Endothelial cell of umbilical vein (primary cell): ENCODE measurements around the gene ZNHIT3. TPM values are rescaled to one million over a fixed set of nuclear protein-coding genes. Genes with fewer than 3 reads are reported as not detected.

Experiments
- BruUV-seq: library from RNA; stranded (reverse); fragments of 400-500 nt; replicated peaks from 2 replicates; lab custom pipeline; 2021; lab: Mats Ljungman, UMichigan
- CTCF ChIA-PET: fragments of 300-600, 350-600 bp; sonication (Branson Sonifier 250); formaldehyde crosslinking; loops from one replicate; lab custom pipeline; 2021; ENCODE audit warnings: antibody characterized with exemption, inconsistent platforms; lab: Charles Lee
- POLR2A ChIA-PET: fragments of 300-600, 350-600 bp; sonication (Branson Sonifier 250); formaldehyde crosslinking; loops from one replicate; lab custom pipeline; 2021; ENCODE audit warnings: antibody characterized with exemption, inconsistent platforms; lab: Charles Lee
- DNase-seq: peaks from one replicate; pipeline ENCODE4 v3.0.0-alpha.2; 2011; ENCODE audit warnings: low read depth, low spot score
- FAIRE-seq: peaks from 2 replicates; lab custom pipeline; 2011; peaks lifted over from hg19 to GRCh38; lab: Jason Lieb, UNC
- H2AFZ ChIP-seq: 2 replicates; pipeline ENCODE4 v1.6.0; 2012; ENCODE audit warnings: low read depth, low read length, control low read depth, inconsistent platforms
- H3K27ac ChIP-seq: 2 replicates; pipeline ENCODE4 v1.5.1; 2011; ENCODE audit warnings: low read depth, mild to moderate bottlenecking, control low read depth, low read length, moderate library complexity; ENCODE audit not compliant: insufficient read depth
- H3K27me3 ChIP-seq, 2 experiments: 2 replicates each; pipeline versions ENCODE4 v1.6.0 to v1.6.1; 2011; ENCODE audit warnings: low read length in 2 of 2, mixed read lengths in 1 of 2; ENCODE audit not compliant: control insufficient read depth in 2 of 2, insufficient read depth in 2 of 2
- H3K36me3 ChIP-seq, 2 experiments: 2 replicates in 1 of 2; 3 replicates in 1 of 2; pipeline ENCODE4 v1.5.1; 2011; ENCODE audit warnings: low read length in 2 of 2, mild to moderate bottlenecking in 1 of 2, moderate library complexity in 1 of 2; ENCODE audit not compliant: control insufficient read depth in 2 of 2, insufficient read depth in 2 of 2; ENCODE audit errors: extremely low read depth in 1 of 2
- H3K4me1 ChIP-seq: 3 replicates; pipeline ENCODE4 v1.5.1; 2011; ENCODE audit warnings: mild to moderate bottlenecking, low read length; ENCODE audit not compliant: control insufficient read depth, insufficient read depth; ENCODE audit errors: extremely low read depth
- H3K4me2 ChIP-seq: 2 replicates; pipeline ENCODE4 v1.6.1; 2011; ENCODE audit warnings: low read length, control low read depth, mixed read lengths; ENCODE audit not compliant: insufficient read depth
- H3K4me3 ChIP-seq, 3 experiments: fragments of 200-600 bp in 1 of 3; sonication (generic), shearing (Covaris generic) in 1 of 3; replicated peaks in 1 of 3; 2 replicates each; pipeline ENCODE4 v1.5.1; 2011 to 2016; ENCODE audit warnings: control low read depth in 3 of 3, low read length in 3 of 3, mild to moderate bottlenecking in 2 of 3, inconsistent platforms in 1 of 3, low read depth in 1 of 3, moderate library complexity in 1 of 3; ENCODE audit not compliant: insufficient read depth in 1 of 3
- H3K79me2 ChIP-seq: 2 replicates; pipeline ENCODE4 v1.6.0; 2012; ENCODE audit warnings: low read length, inconsistent platforms; ENCODE audit not compliant: control insufficient read depth, insufficient read depth
- H3K9ac ChIP-seq: replicated peaks from 2 replicates; pipeline ENCODE3; 2011; ENCODE audit warnings: low read length, control low read depth; ENCODE audit not compliant: insufficient read depth; ENCODE audit errors: extremely low read depth
- H3K9me1 ChIP-seq: replicated peaks from 3 replicates; pipeline ENCODE4 v1.6.0; 2011; ENCODE audit warnings: mild to moderate bottlenecking, low read length; ENCODE audit not compliant: control insufficient read depth, insufficient read depth; ENCODE audit errors: extremely low read depth
- H3K9me3 ChIP-seq: replicated peaks from 2 replicates; pipeline ENCODE4 v1.5.1; 2012; ENCODE audit warnings: low read length, inconsistent platforms; ENCODE audit not compliant: control insufficient read depth, insufficient read depth
- H4K20me1 ChIP-seq: replicated peaks from 2 replicates; pipeline ENCODE3; 2011; ENCODE audit warnings: mild to moderate bottlenecking, low read length; ENCODE audit not compliant: control insufficient read depth, insufficient read depth; ENCODE audit errors: extremely low read depth
- EZH2 ChIP-seq: IDR thresholded peaks from 2 replicates; pipeline ENCODE4 v1.6.1; 2012; ENCODE audit warnings: borderline replicate concordance, low read depth, mild to moderate bottlenecking, moderate library complexity, low read length, inconsistent platforms; ENCODE audit not compliant: severe bottlenecking
- FOS ChIP-seq: IDR thresholded peaks from 2 replicates; pipeline ENCODE4 v1.6.1; 2011; ENCODE audit warnings: mild to moderate bottlenecking, low read length, moderate library complexity, borderline replicate concordance; ENCODE audit not compliant: insufficient read depth
- GATA2 ChIP-seq: IDR thresholded peaks from 2 replicates; pipeline ENCODE4 v1.7.0; 2011; ENCODE audit warnings: low read depth, mild to moderate bottlenecking, moderate library complexity, mixed read lengths, low read length; ENCODE audit not compliant: insufficient read length, insufficient read depth
- JUN ChIP-seq: IDR thresholded peaks from 2 replicates; pipeline ENCODE4 v1.6.1; 2011; ENCODE audit warnings: borderline replicate concordance, low read depth; ENCODE audit not compliant: insufficient read length, insufficient read depth
- MYC ChIP-seq: IDR thresholded peaks from one replicate; pipeline ENCODE4 v1.6.1; 2011; ENCODE audit warnings: mild to moderate bottlenecking, low read depth, low read length
- POLR2A ChIP-seq: IDR thresholded peaks from 2 replicates; pipeline ENCODE4 v1.6.1; 2012; ENCODE audit warnings: low read depth, mild to moderate bottlenecking, control low read depth, low read length
- POLR2AphosphoS5 ChIP-seq: IDR thresholded peaks from 2 replicates; pipeline ENCODE4 v1.6.1; 2012; ENCODE audit warnings: low read depth, mild to moderate bottlenecking, control low read depth, low read length, moderate library complexity; ENCODE audit not compliant: insufficient read depth
- dilution Hi-C: fragments of 300-500 bp; cut with MboI; formaldehyde crosslinking; loops from one replicate; pipeline ENCODE4 v1.15.0; 2019; ENCODE audit warnings: low sequenced_read_pairs; ENCODE audit not compliant: extremely low pct_ligation_motif_present
- intact Hi-C: fragments of 100-400 bp; cut with micrococcal nuclease; formaldehyde crosslinking; loops from one replicate; pipeline ENCODE4 v1.10.0; 2022
- polyA plus RNA-seq, 4 experiments: library from polyadenylated mRNA; depleted of rRNA in 3 of 4; stranded (reverse) in 3 of 4; unstranded in 1 of 4; fragments of >200 nt; gene quantifications; 2 replicates each; pipeline versions ENCODE4 v1.2.1 to v1.2.3, GENCODE V29; 2011 to 2012; ENCODE audit warnings: missing spikeins in 1 of 4
- total RNA-seq: library from RNA; stranded (reverse); gene quantifications from 2 replicates; pipeline ENCODE4 v1.2.3, GENCODE V29; 2021
- TF ChIP-seq, protein P1 (sequence below): IDR thresholded peaks from 2 replicates; pipeline ENCODE4 v1.6.1; 2011; ENCODE audit not compliant: insufficient read depth, insufficient read length
- TF ChIP-seq, protein P2 (sequence below), 2 donors: IDR thresholded peaks; 1 replicate in 1 of 2; 2 replicates in 1 of 2; pipeline ENCODE4 v1.5.1; 2011; ENCODE audit warnings: low read length in 2 of 2, mild to moderate bottlenecking in 2 of 2, moderate library complexity in 2 of 2, control low read depth in 1 of 2, inconsistent platforms in 1 of 2, low read depth in 1 of 2; ENCODE audit not compliant: insufficient read depth in 1 of 2; ENCODE audit errors: extremely low read depth in 1 of 2

Gene ZNHIT3
- total and polyA plus RNA-seq, 2 donors (not counting 3 experiments of a cell fraction or from before 2014, with no cell fraction given), result 34.0 to 66.9 TPM

DNA sequence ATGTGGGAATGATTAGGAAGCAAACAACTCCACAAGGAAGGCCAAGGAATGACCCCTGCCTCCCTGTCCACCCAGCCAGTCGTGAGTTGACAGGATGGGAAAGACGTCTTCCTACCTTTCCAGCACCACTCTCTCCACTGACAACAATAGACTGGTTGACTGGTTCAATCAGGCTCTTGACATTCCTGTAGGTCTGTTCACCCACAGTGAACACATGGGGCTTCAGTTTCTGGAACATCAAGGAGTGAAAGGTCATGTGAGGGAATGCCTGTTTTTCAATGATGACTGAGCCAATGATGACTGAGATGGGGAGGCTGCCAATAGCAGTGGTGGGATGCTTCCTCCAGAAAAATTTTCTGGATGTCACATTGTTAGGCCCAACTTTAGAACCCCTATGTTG lies 38.6 kb downstream of the ZNHIT3 start:
- no TSS peak for BruUV-seq
- FAIRE-seq (no peak), DNase-seq (no peak)
- Histone ChIP-seq H3K79me2 (peaks cover 7% of the 10 kb centered on the region), H3K9ac (no peak overlapping the region), H3K9me3 (no peaks in the 10 kb centered on the region), H2AFZ (no peak overlapping the region), H3K4me3 (no peak overlapping the region), H3K27me3 (no peaks in the 10 kb centered on the region), H3K4me2 (no peak overlapping the region), H4K20me1 (no peaks in the 10 kb centered on the region), H3K4me1 (peaks cover 14% of the 10 kb centered on the region), H3K36me3 (peaks cover 25 to 26% of the 10 kb centered on the region in 2 experiments), H3K9me1 (no peaks in the 10 kb centered on the region), H3K27ac (no peak overlapping the region)
- ChIA-PET CTCF (no interaction called here), POLR2A (no interaction called here)
- dilution Hi-C loops, result no loop called here
- TF ChIP-seq GATA2 (no peak), MYC (no peak), POLR2A (no peak), POLR2AphosphoS5 (no peak), JUN (no peak), FOS (no peak), EZH2 (no peak)
- TF ChIP-seq, protein P1, sequence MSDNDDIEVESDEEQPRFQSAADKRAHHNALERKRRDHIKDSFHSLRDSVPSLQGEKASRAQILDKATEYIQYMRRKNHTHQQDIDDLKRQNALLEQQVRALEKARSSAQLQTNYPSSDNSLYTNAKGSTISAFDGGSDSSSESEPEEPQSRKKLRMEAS, result no peak
- TF ChIP-seq, protein P2, sequence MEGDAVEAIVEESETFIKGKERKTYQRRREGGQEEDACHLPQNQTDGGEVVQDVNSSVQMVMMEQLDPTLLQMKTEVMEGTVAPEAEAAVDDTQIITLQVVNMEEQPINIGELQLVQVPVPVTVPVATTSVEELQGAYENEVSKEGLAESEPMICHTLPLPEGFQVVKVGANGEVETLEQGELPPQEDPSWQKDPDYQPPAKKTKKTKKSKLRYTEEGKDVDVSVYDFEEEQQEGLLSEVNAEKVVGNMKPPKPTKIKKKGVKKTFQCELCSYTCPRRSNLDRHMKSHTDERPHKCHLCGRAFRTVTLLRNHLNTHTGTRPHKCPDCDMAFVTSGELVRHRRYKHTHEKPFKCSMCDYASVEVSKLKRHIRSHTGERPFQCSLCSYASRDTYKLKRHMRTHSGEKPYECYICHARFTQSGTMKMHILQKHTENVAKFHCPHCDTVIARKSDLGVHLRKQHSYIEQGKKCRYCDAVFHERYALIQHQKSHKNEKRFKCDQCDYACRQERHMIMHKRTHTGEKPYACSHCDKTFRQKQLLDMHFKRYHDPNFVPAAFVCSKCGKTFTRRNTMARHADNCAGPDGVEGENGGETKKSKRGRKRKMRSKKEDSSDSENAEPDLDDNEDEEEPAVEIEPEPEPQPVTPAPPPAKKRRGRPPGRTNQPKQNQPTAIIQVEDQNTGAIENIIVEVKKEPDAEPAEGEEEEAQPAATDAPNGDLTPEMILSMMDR (IDR thresholded peaks at IDR 0.05; ENCODE audit: extremely low read depth in 1 of 2, insufficient read depth in 1 of 2, low read depth in 1 of 2, low read length in 2 of 2), result no peak
- intact Hi-C loops, result no loop called here
